HG02642 (cell line): Measurements from ENCODE around the gene EXOC6.

Source experiments
- ATAC-seq: cut with Tn5 transposase; IDR thresholded peaks from one replicate; pipeline ENCODE4 v1.9.1; 2021; ENCODE audit warnings: mild to moderate bottlenecking; ENCODE audit not compliant: unreplicated experiment, poor library complexity

Gene EXOC6

DNA sequence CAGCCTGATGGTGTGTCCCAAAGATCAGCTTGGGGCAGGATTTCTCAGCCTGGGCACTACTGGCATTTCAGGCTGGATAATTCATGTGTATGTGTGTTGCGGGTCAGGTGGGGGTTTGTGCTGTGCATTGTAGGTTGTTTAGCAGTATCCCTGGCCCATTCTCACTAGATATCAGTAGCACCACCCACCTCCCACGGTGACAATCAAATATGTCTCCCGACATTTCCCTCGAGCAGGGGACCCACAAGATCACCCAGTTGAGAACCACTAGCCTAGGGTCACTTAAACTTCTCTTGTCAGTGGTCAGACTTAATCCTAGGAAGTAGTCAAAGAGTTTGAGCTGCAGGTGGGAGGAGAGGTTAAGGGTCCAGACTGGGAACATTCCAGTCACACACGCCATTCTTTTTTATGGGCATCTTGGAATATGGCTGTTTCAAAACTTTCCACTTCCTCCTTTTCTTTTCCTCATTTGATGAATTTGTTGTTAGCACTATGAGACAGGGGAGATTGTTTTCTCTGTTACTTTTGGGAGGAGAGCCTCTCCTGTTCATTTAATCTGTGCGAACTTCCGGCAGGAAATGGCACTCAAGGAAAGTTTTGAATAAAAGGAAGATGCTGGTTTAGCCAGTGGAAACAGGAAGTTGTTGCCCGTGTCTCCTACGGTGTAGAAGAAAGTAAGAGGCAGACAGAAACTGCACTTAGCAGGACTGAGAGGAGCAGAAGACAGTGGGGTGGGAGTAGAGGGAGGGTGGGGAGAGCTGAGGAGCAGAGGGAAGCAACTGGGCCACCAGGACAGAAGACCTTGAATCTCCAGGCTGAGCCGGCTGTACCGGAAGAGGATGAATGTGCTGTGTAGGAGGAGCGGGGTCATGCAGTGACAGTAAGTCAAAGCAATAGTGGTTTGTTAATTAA is 17.6 kb upstream of the EXOC6 start:
- ATAC-seq, result no peak

DNA sequence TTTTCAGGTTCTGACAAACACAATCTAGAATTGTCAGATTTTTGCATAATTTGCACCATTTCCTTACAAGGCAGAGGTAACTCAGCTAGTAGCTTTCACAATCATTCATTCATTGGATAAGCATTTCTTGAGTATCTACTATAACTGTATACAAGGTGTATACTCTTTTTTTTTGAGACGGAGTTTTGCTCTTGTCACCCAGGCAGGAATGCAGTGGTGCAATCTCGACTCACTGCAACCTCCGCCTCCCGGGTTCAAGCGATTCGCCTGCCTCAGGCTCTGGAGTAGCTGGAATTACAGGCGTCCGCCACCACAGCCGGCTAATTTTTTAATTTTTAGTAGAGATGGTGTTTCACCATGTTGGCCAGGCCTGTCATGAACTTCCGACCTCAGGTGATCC is 16.2 kb upstream of the EXOC6 start:
- no peak for ATAC-seq

DNA sequence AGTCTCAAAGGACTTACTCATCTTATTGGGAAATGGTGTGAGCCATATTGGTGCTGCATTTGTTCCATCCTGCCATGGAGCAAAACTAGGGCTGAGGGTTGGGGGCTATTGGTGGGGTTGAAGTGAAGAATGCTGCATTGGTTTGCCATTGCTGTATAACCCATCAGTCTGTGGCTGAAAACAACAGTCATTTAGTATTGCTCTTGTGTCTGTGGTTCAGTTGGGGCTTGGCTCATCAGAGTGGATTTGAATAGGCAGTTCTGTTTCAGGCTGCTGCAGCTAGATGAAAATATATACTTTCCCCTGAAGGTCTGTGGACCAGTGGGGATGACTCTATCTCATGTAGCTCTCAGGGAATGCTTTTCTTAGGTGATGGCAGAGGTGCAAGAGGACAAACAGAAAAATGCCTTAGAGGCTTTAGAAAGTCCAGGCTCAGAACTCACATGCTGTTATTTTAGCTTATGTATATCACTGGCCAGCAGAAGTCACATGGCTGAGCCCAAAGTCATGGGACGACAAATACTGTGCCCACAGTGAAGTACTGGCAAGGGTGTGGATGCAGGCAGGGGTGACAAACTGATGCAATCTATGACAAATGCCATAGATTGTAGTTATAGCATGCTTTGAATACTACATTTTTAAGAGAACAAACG is 15.2 kb upstream of the EXOC6 start:
- no peak for ATAC-seq

DNA sequence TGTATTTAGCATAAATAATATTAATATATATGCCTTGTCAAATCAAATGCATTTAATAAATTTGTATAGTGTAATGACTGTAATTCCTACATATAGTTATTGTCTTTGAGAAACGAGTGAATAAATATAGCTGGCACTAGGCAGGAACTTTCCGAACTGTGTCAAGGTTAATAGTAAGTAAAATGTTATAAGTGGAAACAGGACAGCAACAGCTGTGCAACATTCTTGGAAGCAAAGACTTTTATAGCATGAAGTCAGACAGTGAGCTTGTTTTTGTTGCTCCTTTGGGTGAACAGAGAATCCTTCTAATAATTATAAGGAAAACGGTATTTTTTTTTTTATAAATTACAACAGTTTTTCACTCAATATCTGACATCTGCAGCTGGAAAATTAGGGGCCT is 14.0 kb upstream of the EXOC6 start:
- ATAC-seq, result no peak

DNA sequence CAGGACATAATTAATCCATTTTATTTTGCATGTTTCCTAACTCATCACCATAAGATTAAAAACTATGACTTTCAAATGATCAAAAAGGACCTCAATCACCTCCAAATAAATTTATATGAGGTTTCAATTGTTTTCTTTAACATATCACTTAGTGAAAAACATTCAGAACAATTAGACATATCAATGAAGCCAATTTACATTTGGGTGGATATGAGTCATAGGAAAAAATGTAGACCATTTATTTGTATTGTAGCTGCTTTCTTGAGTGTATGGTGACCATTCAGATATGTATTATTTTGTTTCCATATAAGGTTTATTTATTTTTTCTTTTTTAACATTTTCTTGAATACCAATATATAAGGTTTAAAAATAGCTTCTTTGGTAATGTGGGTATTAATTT is 13.3 kb upstream of the EXOC6 start:
- ATAC-seq, result no peak

DNA sequence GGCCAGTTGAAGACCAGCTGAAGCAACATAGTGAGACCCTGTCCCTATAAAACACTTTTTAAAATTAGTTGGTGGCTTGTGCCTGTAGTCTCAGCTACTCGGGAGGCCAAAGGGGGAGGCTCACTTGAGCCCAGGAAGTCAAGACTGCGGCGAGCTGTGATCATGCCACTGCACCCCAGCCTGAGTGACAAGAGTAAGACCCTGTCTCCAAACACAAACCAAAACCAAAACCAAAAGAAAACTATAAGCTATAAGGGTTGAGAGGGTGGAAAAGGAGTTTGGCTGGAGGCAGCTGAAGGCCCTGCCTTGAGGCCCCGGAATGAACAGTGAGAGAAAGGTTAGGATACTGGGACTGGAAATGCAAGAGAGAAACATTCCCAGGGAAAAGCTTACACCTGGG is 10.9 kb upstream of the EXOC6 start:
- no peak for ATAC-seq

DNA sequence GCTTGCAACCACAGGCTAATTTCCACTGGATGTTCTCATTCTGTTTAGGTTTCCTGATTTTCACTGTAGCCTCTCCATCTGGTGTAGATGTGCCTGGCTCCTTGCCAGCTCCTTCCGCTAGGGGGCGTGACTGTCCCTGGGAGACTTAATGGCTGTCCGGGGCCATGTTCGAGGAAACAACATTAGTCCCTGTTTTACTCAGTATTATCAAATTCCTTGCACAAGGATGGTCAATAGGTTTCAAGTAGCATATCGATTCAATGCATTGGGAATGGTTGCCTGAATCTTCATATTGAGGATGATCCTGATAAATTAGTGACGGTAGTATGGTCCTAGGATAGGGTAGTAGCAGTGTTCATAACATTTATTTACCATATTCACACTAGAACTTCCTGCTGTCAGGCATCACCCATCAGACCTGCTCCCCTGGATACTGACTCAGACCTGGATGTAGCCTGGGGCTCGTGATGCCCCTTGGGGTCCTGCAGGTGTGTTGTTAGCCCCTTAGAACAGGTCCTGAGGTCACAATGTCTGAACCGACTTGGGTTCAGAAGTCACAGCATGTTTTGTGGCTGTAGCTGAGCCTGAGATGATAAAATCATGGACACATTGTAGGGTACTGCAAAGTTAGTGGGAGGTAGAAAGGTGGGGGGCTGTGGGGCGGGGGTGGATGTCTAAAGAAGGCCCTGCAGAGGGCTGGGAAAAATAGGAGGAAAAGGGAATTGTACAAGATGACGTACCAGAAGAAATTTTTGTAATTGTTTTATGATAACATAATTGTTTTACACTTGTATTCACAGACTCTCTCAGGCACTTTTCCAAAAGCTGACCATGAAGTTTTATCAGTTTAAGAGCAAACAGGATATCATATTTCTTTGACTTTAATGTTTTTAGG is 8.9 kb upstream of the EXOC6 start:
- no peak for ATAC-seq

DNA sequence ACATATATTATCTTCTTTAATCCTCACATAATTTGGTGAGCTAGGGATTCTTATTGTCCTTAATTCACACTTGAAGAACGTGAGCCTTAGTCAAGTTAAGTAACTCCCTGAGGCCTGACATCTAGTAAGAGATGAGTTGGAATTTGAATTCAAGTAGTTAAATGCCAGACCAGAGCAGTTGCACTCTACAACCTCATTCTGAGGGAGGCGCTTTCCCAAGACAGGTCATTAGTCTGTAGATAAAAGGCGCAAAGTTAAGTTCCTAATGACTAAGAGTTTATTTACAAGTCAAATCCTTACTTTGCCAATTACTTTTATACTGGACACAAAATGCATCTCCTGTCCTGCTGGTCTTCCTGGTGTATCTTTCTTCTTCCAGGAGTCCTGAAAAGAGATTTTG is 3.6 kb upstream of the EXOC6 start:
- ATAC-seq, result no peak

DNA sequence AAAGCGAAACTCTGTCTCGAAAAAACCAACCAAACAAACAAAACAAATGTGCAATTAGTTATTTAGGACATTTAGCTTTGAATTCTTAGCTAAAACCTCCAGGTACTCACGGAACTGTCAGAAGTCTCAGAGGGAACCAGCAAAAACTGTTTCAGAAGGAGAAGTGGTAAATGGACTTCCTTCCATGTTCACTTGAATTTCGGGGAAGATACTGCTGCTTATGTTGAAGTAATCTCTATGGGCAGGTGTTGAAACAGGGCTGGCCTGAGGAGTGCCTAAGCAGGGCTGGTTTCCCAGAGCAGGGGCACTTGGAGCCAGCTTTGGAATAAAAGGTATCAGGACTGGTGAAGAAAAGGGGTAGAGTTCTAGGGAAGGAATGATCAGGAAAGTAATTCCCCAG is 2.4 kb upstream of the EXOC6 start:
- ATAC-seq, result no peak

DNA sequence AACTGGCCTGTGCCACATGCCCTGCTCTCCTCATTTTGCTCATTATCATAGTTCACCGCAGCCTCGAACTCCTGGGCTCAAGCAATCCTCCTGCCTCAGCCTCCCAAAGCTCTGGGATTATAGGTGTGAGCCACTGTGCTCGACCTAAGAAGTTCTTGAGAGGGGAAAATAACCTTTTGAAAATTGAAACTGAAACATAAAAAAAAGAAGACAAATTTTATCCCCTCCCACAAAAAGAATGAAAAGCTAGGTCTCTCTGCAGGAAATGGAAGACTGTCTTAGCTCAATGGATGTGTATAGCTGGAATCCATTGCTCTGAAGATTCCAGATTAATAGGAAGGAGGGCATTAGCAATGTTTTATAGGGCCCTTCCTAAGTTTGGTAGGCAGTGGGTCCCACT is 2.0 kb upstream of the EXOC6 start:
- no peak for ATAC-seq

DNA sequence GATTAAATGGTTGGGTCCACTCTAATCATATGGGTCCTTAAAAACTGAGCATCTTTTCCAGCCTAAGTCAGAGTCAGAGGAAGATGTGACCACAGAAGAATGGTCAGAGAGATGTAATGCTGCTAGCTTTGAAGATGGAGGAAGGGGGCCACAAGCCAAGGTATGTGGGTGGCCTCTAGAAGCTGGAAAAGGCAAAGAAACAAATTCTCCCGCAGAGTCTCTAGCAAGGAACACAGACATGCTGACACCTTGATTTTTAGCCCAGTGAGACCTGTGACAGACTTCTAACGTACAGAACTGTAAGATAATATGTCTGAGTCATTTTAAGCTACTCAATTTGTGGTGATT is 1.5 kb upstream of the EXOC6 start:
- ATAC-seq, result no peak

DNA sequence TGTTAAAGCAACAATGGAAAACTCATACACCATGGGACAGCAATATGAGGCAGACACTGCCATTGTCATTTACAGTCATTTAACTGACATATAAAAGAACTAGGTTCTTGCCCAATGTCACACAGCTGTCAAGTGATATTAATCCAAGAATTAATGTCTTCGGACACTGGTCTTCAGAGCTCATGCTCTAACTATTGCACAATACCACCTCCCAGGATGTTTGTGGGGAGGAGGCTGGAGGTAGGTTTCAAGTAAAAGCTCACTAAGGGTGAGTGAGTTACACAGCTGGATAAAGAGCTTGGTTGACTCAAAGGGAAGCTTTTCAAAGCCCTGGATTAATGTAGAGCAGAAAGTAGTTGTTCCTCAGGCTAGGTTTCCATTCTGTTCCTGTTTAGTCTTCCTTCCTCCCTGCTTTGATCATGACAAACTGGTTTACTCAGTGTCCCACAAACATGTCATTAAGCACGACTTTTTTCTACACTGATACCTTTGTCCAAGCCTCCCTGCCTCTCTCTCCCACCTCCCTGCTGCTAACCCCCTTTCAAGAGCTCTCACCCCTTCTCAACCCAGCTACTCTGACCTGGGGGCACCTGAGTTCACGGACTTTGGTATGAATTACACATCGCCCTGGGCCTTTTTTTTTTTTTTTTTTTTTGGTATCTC is 987 bp upstream of the EXOC6 start:
- ATAC-seq, result no peak

DNA sequence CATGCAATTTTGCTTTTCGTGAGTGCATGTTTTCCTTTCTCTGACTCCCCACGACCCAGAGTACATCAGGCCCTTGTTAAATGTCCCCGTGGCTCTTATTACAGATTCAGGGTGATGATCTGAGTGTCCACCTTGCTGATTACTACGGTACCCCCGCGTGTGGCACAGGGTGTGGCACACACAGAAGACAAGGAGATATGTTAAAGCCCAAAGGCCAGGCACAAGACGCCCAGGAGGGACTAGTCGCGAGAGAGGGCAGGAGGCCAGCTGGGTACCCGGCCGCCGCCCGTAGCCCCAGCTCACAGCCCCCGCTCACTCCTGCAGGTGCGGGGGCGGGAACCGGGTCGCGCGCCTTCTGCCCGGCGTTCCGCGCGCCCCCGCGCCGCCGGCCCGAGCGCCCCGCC is 281 bp upstream of the EXOC6 start:
- no peak for ATAC-seq

DNA sequence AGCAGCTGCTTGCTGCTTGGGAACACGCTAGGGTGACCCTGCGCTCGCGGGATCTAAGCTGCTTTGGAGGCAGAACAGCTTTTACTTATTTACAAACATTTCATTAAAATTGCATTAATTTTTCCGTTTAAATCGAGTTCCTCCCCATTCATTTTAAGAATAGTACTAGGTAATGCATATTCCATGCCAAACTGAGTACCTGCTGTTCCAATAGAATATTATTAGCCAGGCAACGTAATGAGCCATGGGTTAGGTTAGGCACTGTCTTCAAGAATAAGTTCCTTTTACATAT is 860 bp downstream of the EXOC6 start:
- ATAC-seq, result no peak

DNA sequence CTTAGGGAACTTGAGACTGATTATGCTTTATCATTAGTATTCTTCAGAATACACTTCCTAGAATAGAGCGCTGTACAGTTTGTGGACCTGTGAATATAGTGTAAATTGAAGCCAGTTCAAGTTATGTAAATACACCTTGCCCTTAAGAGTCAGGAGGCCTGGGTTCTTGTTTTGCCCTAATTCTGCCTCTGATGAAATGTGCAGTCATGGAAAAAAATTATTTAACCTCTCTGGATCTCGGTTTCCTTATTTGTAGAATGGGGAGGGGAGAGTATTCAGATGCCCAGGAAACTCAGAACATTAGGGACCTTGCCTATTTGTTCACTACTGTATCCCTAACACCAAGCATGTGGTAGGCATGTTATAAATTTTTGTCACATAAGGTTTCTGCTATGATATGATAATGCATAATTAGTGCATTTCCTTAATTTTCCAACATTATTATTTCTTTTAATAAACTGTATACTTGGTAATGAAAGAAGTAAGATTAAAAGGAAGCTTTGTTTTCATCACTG is 1.3 kb downstream of the EXOC6 start:
- ATAC-seq, result no peak

DNA sequence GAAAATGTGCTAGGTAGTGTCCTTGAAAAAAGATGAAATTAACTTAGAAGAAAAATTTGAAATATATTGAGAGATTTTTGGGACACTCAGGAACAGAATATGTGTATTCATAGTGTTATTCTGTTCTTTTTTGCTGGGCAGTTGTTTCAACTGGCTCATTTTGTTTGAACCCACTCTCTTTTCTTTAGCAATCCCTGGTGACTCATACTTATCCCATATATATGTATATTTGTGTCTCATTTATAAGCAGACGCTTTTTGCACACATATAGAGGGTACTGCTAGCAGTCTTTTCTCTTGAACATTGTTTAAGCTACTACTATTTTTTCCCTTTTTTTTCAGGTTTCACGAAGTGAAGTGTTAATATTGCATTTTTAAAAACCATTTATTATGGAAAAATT is 1.9 kb downstream of the EXOC6 start:
- ATAC-seq, result no peak

DNA sequence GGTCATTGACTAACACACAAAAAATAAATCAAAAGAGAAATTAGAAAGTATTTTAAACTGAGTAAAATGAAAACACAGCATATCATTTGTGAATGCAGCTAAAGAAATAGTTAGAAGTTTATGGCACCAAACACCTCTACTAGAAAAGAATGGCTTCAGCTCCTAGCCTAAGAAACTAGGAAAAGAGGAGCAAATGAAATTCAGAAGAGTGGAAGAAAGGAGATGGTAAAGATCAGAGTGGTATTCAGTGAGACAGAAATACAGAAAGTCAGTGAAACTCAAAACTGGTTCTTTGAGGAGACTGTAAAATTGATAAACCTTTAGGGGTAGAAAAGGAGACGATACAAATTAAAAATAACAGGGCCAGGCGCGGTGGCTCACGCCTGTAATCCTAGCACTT is 2.7 kb downstream of the EXOC6 start:
- no peak for ATAC-seq

DNA sequence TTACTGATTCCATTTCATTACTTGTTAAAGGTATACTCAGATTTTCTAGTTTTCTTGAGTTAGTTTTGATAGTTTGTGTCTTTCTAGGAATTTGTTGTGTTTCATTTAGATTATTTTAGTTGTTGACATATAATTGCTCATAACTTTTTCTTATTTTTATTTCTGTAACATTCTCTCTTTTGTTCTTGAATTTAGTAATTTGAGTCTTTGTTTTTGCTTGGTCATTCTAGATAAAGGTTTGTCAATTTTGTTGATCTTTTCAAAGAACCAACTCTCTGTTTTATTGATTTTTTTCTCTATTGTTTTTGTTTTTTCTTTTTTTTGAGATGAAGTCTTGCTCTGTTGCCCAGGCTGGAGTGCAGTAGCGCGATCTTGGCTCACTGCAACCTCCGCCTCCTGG is 7.2 kb downstream of the EXOC6 start:
- no peak for ATAC-seq

DNA sequence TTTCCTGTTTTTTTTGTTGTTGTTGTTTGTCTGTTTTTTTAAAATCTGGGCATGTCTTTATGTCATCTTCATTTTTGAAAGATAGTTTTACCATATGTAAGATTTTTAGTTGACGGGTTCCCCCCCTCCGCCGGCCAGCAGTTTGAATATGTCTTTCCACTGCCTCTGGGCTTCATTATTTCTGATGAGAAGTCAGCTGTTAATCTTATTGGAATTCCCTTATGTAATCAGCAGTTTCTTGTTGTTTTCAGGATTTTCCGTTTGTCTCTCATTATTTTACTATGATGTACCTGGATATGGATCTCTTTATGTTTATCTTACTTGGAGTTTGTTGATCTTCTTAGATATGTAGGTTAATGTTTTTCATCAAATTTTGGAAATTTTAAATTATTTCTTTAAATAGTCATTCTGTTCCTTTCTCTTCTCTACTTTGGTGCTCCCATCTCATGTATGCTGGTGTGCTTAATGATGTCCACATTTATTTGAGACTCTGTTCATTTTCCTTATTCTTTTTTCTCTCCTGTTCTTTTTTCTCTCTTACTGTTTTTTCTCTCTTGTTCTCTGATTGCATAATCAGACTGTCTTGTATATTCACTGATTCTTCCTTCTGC is 9.7 kb downstream of the EXOC6 start:
- no peak for ATAC-seq

DNA sequence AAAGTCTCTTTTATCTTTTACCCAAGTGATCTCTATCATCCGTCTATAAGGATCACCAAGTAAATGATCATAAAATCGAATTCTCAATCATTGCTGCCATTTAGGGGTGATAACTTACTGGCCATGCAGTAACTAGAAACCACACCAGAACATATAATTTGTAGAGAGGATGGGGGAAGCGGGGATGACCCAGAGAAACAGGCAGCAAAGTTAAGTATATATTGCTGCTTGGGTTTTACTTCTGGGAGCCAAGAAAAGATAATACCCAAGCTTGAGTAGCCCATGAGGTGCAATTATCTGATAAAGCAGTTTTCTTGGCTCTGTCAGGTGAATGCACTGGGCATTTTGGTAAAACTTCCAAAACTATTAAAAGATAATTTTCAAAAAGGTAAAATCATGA is 18.9 kb downstream of the EXOC6 start:
- ATAC-seq, result no peak
